ENCODE data around the gene GAA. TPM values are rescaled to one million over a fixed set of nuclear protein-coding genes. Genes with fewer than 3 reads are reported as not detected.

GAA gene
- polyA plus RNA-seq, 1 experiment: 3.8 TPM

DNA sequence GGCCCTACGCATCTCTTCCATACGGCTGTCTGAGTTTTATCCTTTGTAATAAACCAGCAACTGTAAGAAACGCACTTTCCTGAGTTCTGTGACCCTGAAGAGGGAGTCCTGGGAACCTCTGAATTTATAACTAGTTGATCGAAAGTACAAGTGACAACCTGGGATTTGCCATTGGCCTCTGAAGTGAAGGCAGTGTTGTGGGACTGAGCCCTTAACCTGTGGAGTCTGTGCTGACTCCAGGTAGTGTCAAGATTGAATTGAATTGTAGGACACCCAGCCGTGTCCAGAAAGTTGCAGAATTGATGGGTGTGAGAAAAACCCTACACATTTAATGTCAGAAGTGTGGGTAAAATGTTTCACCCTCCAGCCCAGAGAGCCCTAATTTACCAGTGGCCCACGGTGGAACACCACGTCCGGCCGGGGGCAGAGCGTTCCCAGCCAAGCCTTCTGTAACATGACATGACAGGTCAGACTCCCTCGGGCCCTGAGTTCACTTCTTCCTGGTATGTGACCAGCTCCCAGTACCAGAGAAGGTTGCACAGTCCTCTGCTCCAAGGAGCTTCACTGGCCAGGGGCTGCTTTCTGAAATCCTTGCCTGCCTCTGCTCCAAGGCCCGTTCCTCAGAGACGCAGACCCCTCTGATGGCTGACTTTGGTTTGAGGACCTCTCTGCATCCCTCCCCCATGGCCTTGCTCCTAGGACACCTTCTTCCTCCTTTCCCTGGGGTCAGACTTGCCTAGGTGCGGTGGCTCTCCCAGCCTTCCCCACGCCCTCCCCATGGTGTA, 1.5 kb downstream of the GAA start:
- Histone ChIP-seq H3K9me3 (ENCODE audit: control insufficient read depth, insufficient read depth, low read length) (no peaks in the 10 kb centered on the region; the same call in 1 of the 2 replicates), H3K4me3 (ENCODE audit: low read depth, low read length) (peak overlapping the region; percentile 98; the same call in 1 of the 2 replicates), H3K27ac (ENCODE audit: low read depth, low read length) (no peak overlapping the region), H3K27me3 (ENCODE audit: control insufficient read depth, insufficient read depth, low read length) (no peaks in the 10 kb centered on the region)
- POLR2A ChIA-PET: no interaction called here
- DNase-seq (ENCODE audit: low read depth, low spot score): no peak
- TF ChIP-seq, protein P1, sequence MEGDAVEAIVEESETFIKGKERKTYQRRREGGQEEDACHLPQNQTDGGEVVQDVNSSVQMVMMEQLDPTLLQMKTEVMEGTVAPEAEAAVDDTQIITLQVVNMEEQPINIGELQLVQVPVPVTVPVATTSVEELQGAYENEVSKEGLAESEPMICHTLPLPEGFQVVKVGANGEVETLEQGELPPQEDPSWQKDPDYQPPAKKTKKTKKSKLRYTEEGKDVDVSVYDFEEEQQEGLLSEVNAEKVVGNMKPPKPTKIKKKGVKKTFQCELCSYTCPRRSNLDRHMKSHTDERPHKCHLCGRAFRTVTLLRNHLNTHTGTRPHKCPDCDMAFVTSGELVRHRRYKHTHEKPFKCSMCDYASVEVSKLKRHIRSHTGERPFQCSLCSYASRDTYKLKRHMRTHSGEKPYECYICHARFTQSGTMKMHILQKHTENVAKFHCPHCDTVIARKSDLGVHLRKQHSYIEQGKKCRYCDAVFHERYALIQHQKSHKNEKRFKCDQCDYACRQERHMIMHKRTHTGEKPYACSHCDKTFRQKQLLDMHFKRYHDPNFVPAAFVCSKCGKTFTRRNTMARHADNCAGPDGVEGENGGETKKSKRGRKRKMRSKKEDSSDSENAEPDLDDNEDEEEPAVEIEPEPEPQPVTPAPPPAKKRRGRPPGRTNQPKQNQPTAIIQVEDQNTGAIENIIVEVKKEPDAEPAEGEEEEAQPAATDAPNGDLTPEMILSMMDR (IDR thresholded peaks at IDR 0.05; ENCODE audit: low read depth, low read length): no peak
- CTCF ChIA-PET: interaction anchor here (2.3 kb wide), 1 partner anchor 94 kb away, joined by 14 read pairs; no protein-coding TSS in a partner anchor

DNA sequence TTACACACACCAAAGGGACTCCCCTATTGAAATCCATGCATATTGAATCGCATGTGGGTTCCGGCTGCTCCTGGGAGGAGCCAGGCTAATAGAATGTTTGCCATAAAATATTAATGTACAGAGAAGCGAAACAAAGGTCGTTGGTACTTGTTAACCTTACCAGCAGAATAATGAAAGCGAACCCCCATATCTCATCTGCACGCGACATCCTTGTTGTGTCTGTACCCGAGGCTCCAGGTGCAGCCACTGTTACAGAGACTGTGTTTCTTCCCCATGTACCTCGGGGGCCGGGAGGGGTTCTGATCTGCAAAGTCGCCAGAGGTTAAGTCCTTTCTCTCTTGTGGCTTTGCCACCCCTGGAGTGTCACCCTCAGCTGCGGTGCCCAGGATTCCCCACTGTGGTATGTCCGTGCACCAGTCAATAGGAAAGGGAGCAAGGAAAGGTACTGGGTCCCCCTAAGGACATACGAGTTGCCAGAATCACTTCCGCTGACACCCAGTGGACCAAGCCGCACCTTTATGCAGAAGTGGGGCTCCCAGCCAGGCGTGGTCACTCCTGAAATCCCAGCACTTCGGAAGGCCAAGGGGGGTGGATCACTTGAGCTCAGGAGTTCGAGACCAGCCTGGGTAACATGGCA, 2.2 kb downstream of the GAA start:
- Histone ChIP-seq H3K4me3 (ENCODE audit: low read depth, low read length) (no peak overlapping the region), H3K27ac (ENCODE audit: low read depth, low read length) (no peak overlapping the region), H3K9me3 (ENCODE audit: control insufficient read depth, insufficient read depth, low read length) (no peaks in the 10 kb centered on the region; the same call in 1 of the 2 replicates), H3K27me3 (ENCODE audit: control insufficient read depth, insufficient read depth, low read length) (no peaks in the 10 kb centered on the region)
- POLR2A ChIA-PET: no interaction called here
- TF ChIP-seq, protein P1 (IDR thresholded peaks at IDR 0.05; ENCODE audit: low read depth, low read length): no peak
- no peak for DNase-seq (ENCODE audit: low read depth, low spot score)
- CTCF ChIA-PET: no interaction called here

DNA sequence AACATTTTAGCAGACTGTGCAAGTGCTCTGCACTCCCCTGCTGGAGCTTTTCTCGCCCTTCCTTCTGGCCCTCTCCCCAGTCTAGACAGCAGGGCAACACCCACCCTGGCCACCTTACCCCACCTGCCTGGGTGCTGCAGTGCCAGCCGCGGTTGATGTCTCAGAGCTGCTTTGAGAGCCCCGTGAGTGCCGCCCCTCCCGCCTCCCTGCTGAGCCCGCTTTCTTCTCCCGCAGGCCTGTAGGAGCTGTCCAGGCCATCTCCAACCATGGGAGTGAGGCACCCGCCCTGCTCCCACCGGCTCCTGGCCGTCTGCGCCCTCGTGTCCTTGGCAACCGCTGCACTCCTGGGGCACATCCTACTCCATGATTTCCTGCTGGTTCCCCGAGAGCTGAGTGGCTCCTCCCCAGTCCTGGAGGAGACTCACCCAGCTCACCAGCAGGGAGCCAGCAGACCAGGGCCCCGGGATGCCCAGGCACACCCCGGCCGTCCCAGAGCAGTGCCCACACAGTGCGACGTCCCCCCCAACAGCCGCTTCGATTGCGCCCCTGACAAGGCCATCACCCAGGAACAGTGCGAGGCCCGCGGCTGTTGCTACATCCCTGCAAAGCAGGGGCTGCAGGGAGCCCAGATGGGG, 3.1 kb downstream of the GAA start:
- no peaks in the 10 kb centered on the region for H3K27me3 ChIP-seq (ENCODE audit: control insufficient read depth, insufficient read depth, low read length)
- H3K9me3 ChIP-seq (ENCODE audit: control insufficient read depth, insufficient read depth, low read length): no peaks in the 10 kb centered on the region; the same call in 1 of the 2 replicates
- no peak overlapping the region for H3K4me3 ChIP-seq (ENCODE audit: low read depth, low read length)
- TF ChIP-seq, protein P1 (IDR thresholded peaks at IDR 0.05; ENCODE audit: low read depth, low read length): no peak
- CTCF ChIA-PET: no interaction called here
- no peak overlapping the region for H3K27ac ChIP-seq (ENCODE audit: low read depth, low read length)
- POLR2A ChIA-PET: no interaction called here
- no peak for DNase-seq (ENCODE audit: low read depth, low spot score)

DNA sequence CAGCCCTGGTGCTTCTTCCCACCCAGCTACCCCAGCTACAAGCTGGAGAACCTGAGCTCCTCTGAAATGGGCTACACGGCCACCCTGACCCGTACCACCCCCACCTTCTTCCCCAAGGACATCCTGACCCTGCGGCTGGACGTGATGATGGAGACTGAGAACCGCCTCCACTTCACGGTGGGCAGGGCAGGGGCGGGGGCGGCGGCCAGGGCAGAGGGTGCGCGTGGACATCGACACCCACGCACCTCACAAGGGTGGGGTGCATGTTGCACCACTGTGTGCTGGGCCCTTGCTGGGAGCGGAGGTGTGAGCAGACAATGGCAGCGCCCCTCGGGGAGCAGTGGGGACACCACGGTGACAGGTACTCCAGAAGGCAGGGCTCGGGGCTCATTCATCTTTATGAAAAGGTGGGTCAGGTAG, 3.6 kb downstream of the GAA start:
- Histone ChIP-seq H3K9me3 (ENCODE audit: control insufficient read depth, insufficient read depth, low read length) (no peaks in the 10 kb centered on the region; the same call in 1 of the 2 replicates), H3K27me3 (ENCODE audit: control insufficient read depth, insufficient read depth, low read length) (no peaks in the 10 kb centered on the region), H3K4me3 (ENCODE audit: low read depth, low read length) (no peak overlapping the region), H3K27ac (ENCODE audit: low read depth, low read length) (no peak overlapping the region)
- TF ChIP-seq, protein P1 (IDR thresholded peaks at IDR 0.05; ENCODE audit: low read depth, low read length): no peak
- ChIA-PET POLR2A (no interaction called here), CTCF (no interaction called here)
- DNase-seq (ENCODE audit: low read depth, low spot score): no peak

DNA sequence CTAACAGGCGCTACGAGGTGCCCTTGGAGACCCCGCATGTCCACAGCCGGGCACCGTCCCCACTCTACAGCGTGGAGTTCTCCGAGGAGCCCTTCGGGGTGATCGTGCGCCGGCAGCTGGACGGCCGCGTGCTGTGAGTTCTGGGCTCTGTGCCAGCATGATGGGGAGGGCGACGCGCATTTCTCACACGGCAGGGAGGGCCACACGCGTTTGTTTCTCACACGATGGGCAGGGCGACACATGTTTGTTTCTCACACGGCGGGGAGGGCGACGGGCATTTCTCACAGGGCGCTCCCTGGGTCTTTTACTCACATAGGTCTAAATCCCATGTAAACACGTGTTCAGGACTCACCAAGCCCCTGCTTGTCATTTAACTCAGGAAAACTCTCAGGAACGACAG, 4.4 kb downstream of the GAA start:
- no peaks in the 10 kb centered on the region; the same call in 1 of the 2 replicates for H3K9me3 ChIP-seq (ENCODE audit: control insufficient read depth, insufficient read depth, low read length)
- H3K27ac ChIP-seq (ENCODE audit: low read depth, low read length): no peak overlapping the region
- no peak for DNase-seq (ENCODE audit: low read depth, low spot score)
- ChIA-PET POLR2A (no interaction called here), CTCF (no interaction called here)
- no peaks in the 10 kb centered on the region for H3K27me3 ChIP-seq (ENCODE audit: control insufficient read depth, insufficient read depth, low read length)
- no peak overlapping the region for H3K4me3 ChIP-seq (ENCODE audit: low read depth, low read length)
- TF ChIP-seq, protein P1 (IDR thresholded peaks at IDR 0.05; ENCODE audit: low read depth, low read length): no peak

Data from AG04450 (cell line).